MM.1S (cell line): ENCODE data around the gene PGAP1.

ENCODE experiments used
- DNase-seq: peaks from one replicate; pipeline ENCODE4 v3.0.0-alpha.2; 2015
- H2AFZ ChIP-seq: fragments of 300-600 bp; sonication (generic); 2 replicates; pipeline ENCODE4 v1.6.0; 2016; ENCODE audit warnings: antibody characterized with exemption, low read length
- H3F3A ChIP-seq: fragments of 300-600 bp; sonication (generic); 2 replicates; pipeline ENCODE4 v1.6.1; 2016; ENCODE audit warnings: mild to moderate bottlenecking, antibody characterized with exemption, low read length, moderate library complexity, mixed read lengths; ENCODE audit not compliant: insufficient read depth
- H3K27ac ChIP-seq: fragments of 300-600 bp; sonication (generic); 2 replicates; pipeline ENCODE4 v1.5.1; 2016; ENCODE audit warnings: mild to moderate bottlenecking, low read length
- H3K27me3 ChIP-seq: fragments of 300-600 bp; sonication (generic); replicated peaks from 2 replicates; pipeline ENCODE4 v1.6.0; 2016; ENCODE audit warnings: low read length; ENCODE audit not compliant: insufficient read depth
- H3K36me3 ChIP-seq: fragments of 300-600 bp; sonication (generic); replicated peaks from 2 replicates; pipeline ENCODE4 v1.6.1; 2016; ENCODE audit warnings: mild to moderate bottlenecking, low read length, mixed read lengths; ENCODE audit not compliant: insufficient read depth
- H3K4me1 ChIP-seq: fragments of 300-600 bp; sonication (generic); 2 replicates; pipeline ENCODE4 v1.6.1; 2016; ENCODE audit warnings: low read length, mixed read lengths
- H3K4me2 ChIP-seq: fragments of 300-600 bp; sonication (generic); 2 replicates; pipeline ENCODE4 v1.6.0; 2016; ENCODE audit warnings: low read depth, low read length
- H3K4me3 ChIP-seq: fragments of 300-600 bp; sonication (generic); 2 replicates; pipeline ENCODE4 v1.5.1; 2016; ENCODE audit warnings: low read length, mixed read lengths
- H3K79me2 ChIP-seq: fragments of 300-600 bp; sonication (generic); 2 replicates; pipeline ENCODE4 v1.6.1; 2016; ENCODE audit warnings: mixed run types, low read length, mixed read lengths
- H3K9ac ChIP-seq: fragments of 300-600 bp; sonication (generic); 2 replicates; pipeline ENCODE4 v1.6.1; 2016; ENCODE audit warnings: low read length, mixed read lengths
- H3K9me2 ChIP-seq: fragments of 300-600 bp; sonication (generic); replicated peaks from 2 replicates; pipeline ENCODE4 v1.6.1; 2016; ENCODE audit warnings: mild to moderate bottlenecking, low read length, mixed read lengths; ENCODE audit not compliant: insufficient read depth
- H3K9me3 ChIP-seq: fragments of 300-600 bp; sonication (generic); replicated peaks from 2 replicates; pipeline ENCODE4 v1.6.1; 2016; ENCODE audit warnings: mild to moderate bottlenecking, low read length, mixed read lengths; ENCODE audit not compliant: insufficient read depth
- H4K20me1 ChIP-seq: fragments of 300-600 bp; sonication (generic); 2 replicates; pipeline ENCODE4 v1.6.1; 2016; ENCODE audit warnings: mild to moderate bottlenecking, low read length, moderate library complexity, mixed read lengths; ENCODE audit not compliant: insufficient read depth
- CTCF ChIP-seq: fragments of 300-600 bp; sonication (generic); IDR thresholded peaks from 2 replicates; pipeline ENCODE4 v1.5.1; 2016; ENCODE audit warnings: antibody characterized with exemption, low read length, mixed read lengths
- EZH2 ChIP-seq: fragments of 300-600 bp; sonication (generic); optimal IDR thresholded peaks from 2 replicates; pipeline ENCODE3; 2017; ENCODE audit warnings: low read depth, mild to moderate bottlenecking, antibody characterized with exemption, low read length, mixed read lengths
- EZH2phosphoT487 ChIP-seq: fragments of 300-600 bp; sonication (generic); IDR thresholded peaks from 2 replicates; pipeline ENCODE4 v1.6.1; 2018; ENCODE audit warnings: antibody characterized with exemption, low read length

The PGAP1 gene

GRCh38 chr2:196934672-196935071 is 8.2 kb upstream of the PGAP1 start:
- TF ChIP-seq EZH2 (no peak), CTCF (no peak), EZH2phosphoT487 (no peak)
- no peak overlapping the region for H3K4me3 ChIP-seq
- H3K4me2 ChIP-seq = no peak overlapping the region
- H3F3A ChIP-seq = no peaks in the 10 kb centered on the region
- H3K9me2 ChIP-seq = no peaks in the 10 kb centered on the region
- no peaks in the 10 kb centered on the region for H3K27me3 ChIP-seq
- H3K36me3 ChIP-seq = no peaks in the 10 kb centered on the region
- H2AFZ ChIP-seq = no peak overlapping the region
- no peaks in the 10 kb centered on the region for H4K20me1 ChIP-seq
- no peak for DNase-seq
- no peak overlapping the region for H3K9ac ChIP-seq
- no peak overlapping the region for H3K27ac ChIP-seq
- no peaks in the 10 kb centered on the region for H3K79me2 ChIP-seq
- H3K4me1 ChIP-seq = no peaks in the 10 kb centered on the region
- H3K9me3 ChIP-seq = no peaks in the 10 kb centered on the region

- Histone ChIP-seq H3K36me3 (no peaks in the 10 kb centered on the region), H3K4me2 (no peak overlapping the region), H3K4me1 (peaks cover 3% of the 10 kb centered on the region; the same call in 1 of the 2 replicates), H3K4me3 (no peak overlapping the region), H3K27ac (no peak overlapping the region), H4K20me1 (no peaks in the 10 kb centered on the region), H3F3A (no peaks in the 10 kb centered on the region), H3K9ac (no peak overlapping the region), H3K9me3 (no peaks in the 10 kb centered on the region), H3K27me3 (no peaks in the 10 kb centered on the region), H2AFZ (no peak overlapping the region), H3K79me2 (no peaks in the 10 kb centered on the region), H3K9me2 (no peaks in the 10 kb centered on the region)
- DNase-seq = no peak
- no peak for TF ChIP-seq EZH2
- TF ChIP-seq CTCF = no peak
- no peak for TF ChIP-seq EZH2phosphoT487
Measured at GRCh38 chr2:196931555-196931954, 5.0 kb upstream of the PGAP1 start.

- H3K4me1 ChIP-seq = peaks cover 3% of the 10 kb centered on the region; the same call in 1 of the 2 replicates
- TF ChIP-seq EZH2phosphoT487 (no peak), CTCF (no peak), EZH2 (no peak)
- no peaks in the 10 kb centered on the region for H3K36me3 ChIP-seq
- H3K4me3 ChIP-seq = peak overlapping the region; percentile 77
- H4K20me1 ChIP-seq = no peaks in the 10 kb centered on the region
- DNase-seq = peak; percentile 15
- peak overlapping the region; percentile 79 for H2AFZ ChIP-seq
- no peaks in the 10 kb centered on the region for H3K27me3 ChIP-seq
- no peaks in the 10 kb centered on the region for H3K79me2 ChIP-seq
- peak overlapping the region; percentile 88 for H3K4me2 ChIP-seq
- no peaks in the 10 kb centered on the region for H3K9me3 ChIP-seq
- H3K27ac ChIP-seq = no peak overlapping the region
- H3F3A ChIP-seq = no peaks in the 10 kb centered on the region
- H3K9me2 ChIP-seq = no peaks in the 10 kb centered on the region
- H3K9ac ChIP-seq = peak overlapping the region; percentile 71; the same call in 1 of the 2 replicates
Measured at GRCh38 chr2:196927376-196928225, 1.1 kb upstream of the PGAP1 start.
